A549 (cell line): ENCODE measurements around the gene PRTFDC1. TPM values are rescaled to one million over a fixed set of nuclear protein-coding genes. Genes with fewer than 3 reads are reported as not detected.
A peak's percentile ranks its signal among the peaks of the same experiment; 100 is the strongest.

Experiments used
- ATAC-seq, 2 experiments: fragments of 200-7000 bp in 1 of 2; fragments of >200 bp in 1 of 2; cut with Nextera tagmentation in 1 of 2; cut with Tn5 transposase in 1 of 2; 3 replicates each; pipeline versions ENCODE4 v1.8.0 to v1.9.1; 2018 to 2020; ENCODE audit warnings: mild to moderate bottlenecking in 1 of 2, moderate library complexity in 1 of 2
- CTCF ChIA-PET: fragments of 300-600 bp; sonication (Branson Sonifier 250); formaldehyde crosslinking; extraction: SDS; loops from one replicate; lab custom pipeline; 2021; ENCODE audit warnings: antibody characterized with exemption, inconsistent platforms; lab: Yijun Ruan, JAX
- POLR2A ChIA-PET: fragments of 350-600 bp; formaldehyde crosslinking; extraction: SDS; loops from one replicate; lab custom pipeline; 2021; ENCODE audit warnings: antibody characterized with exemption, inconsistent platforms; lab: Yijun Ruan, JAX
- DNase-seq, 2 experiments: peaks; one replicate each; pipeline versions ENCODE4 v3.0.0 to v3.0.0-alpha.2; 2011 to 2016; ENCODE audit warnings: low read depth in 1 of 2, low spot score in 1 of 2
- FAIRE-seq: peaks from 2 replicates; lab custom pipeline; 2011; peaks lifted over from hg19 to GRCh38; lab: Jason Lieb, UNC
- H3K27ac ChIP-seq, 2 experiments: fragments of >200 bp; sonication (Bioruptor Twin); formaldehyde crosslinking; 3 replicates each; pipeline ENCODE4 v1.5.1; 2016 to 2017
- H3K4me1 ChIP-seq: fragments of >200 bp; sonication (Bioruptor Twin); formaldehyde crosslinking; 3 replicates; pipeline ENCODE4 v1.6.1; 2016
- H3K4me2 ChIP-seq: fragments of >200 bp; sonication (Bioruptor Twin); formaldehyde crosslinking; 3 replicates; pipeline ENCODE4 v1.6.1; 2016
- H3K4me3 ChIP-seq: fragments of >200 bp; sonication (Bioruptor Twin); formaldehyde crosslinking; 3 replicates; pipeline ENCODE4 v1.5.1; 2016
- H3K9me3 ChIP-seq: fragments of >200 bp; sonication (Bioruptor Twin); formaldehyde crosslinking; 3 replicates; pipeline ENCODE4 v1.6.1; 2016
- BCL3 ChIP-seq: fragments of >200 bp; sonication (Bioruptor Twin); formaldehyde crosslinking; IDR thresholded peaks from 3 replicates; pipeline ENCODE4 v1.6.1; 2016
- CBX2 ChIP-seq: fragments of 200-600 bp; sonication (generic); IDR thresholded peaks from 2 replicates; pipeline ENCODE4 v1.6.1; 2016; ENCODE audit warnings: low read depth, mild to moderate bottlenecking, borderline replicate concordance
- CBX8 ChIP-seq: fragments of 200-600 bp; sonication (generic); IDR thresholded peaks from 2 replicates; pipeline ENCODE4 v1.6.1; 2016
- CEBPB ChIP-seq, 2 experiments: fragments of >200 bp in 1 of 2; sonication (Bioruptor Twin) in 1 of 2; formaldehyde crosslinking in 1 of 2; IDR thresholded peaks; 2 replicates each; pipeline ENCODE4 v1.6.1; 2012 to 2016
- CHD4 ChIP-seq: fragments of 200-600 bp; sonication (generic); IDR thresholded peaks from 2 replicates; pipeline ENCODE4 v1.6.1; 2016; ENCODE audit warnings: antibody characterized with exemption, mild to moderate bottlenecking, borderline replicate concordance
- E2F6 ChIP-seq: IDR thresholded peaks from 2 replicates; pipeline ENCODE4 v1.6.1; 2012; ENCODE audit warnings: low read depth, borderline replicate concordance
- EP300 ChIP-seq, 2 experiments: fragments of >200 bp; sonication (Bioruptor Twin); formaldehyde crosslinking; IDR thresholded peaks; 2 replicates in 1 of 2; 3 replicates in 1 of 2; pipeline ENCODE4 v1.6.1; 2016 to 2017
- ESRRA ChIP-seq: fragments of 150-350 bp; IDR thresholded peaks from 2 replicates; pipeline ENCODE4 v1.6.1; 2014; ENCODE audit warnings: mild to moderate bottlenecking, low read length, borderline replicate concordance
- FOSB ChIP-seq: fragments of 250-450 bp; sonication (Bioruptor Pico); IDR thresholded peaks from 2 replicates; pipeline ENCODE4 v1.5.0; 2020; ENCODE audit warnings: mild to moderate bottlenecking, moderate library complexity
- FOSL2 ChIP-seq, 2 experiments: fragments of 450-650 bp in 1 of 2; fragments of >200 bp in 1 of 2; sonication (Bioruptor Twin) in 1 of 2; formaldehyde crosslinking; IDR thresholded peaks; 2 replicates each; pipeline versions ENCODE4 v1.5.0 to v1.6.1; 2016 to 2020; ENCODE audit warnings: mild to moderate bottlenecking in 1 of 2, moderate library complexity in 1 of 2
- FOXS1 ChIP-seq: fragments of 250-450 bp; sonication (Bioruptor Pico); IDR thresholded peaks from 2 replicates; pipeline ENCODE4 v1.5.0; 2020; ENCODE audit warnings: mild to moderate bottlenecking, moderate library complexity
- GATA3 ChIP-seq: IDR thresholded peaks from 2 replicates; pipeline ENCODE4 v1.6.1; 2012; ENCODE audit warnings: borderline replicate concordance
- HOXA7 ChIP-seq: fragments of 250-450 bp; sonication (Bioruptor Pico); IDR thresholded peaks from 2 replicates; pipeline ENCODE4 v1.5.0; 2020; ENCODE audit warnings: mild to moderate bottlenecking, moderate library complexity
- HOXB13 ChIP-seq: fragments of 250-450 bp; sonication (Bioruptor Pico); IDR thresholded peaks from 2 replicates; pipeline ENCODE4 v1.5.0; 2020; ENCODE audit warnings: low read depth, mild to moderate bottlenecking, moderate library complexity
- JUN ChIP-seq, 2 experiments: fragments of >200 bp; sonication (Bioruptor Twin); formaldehyde crosslinking; IDR thresholded peaks; 2 replicates in 1 of 2; 3 replicates in 1 of 2; pipeline ENCODE4 v1.6.1; 2016 to 2017
- JUNB ChIP-seq: fragments of >200 bp; sonication (Bioruptor Twin); formaldehyde crosslinking; IDR thresholded peaks from 2 replicates; pipeline ENCODE4 v1.6.1; 2016
- MAX ChIP-seq: IDR thresholded peaks from 2 replicates; pipeline ENCODE4 v1.6.1; 2012
- MAZ ChIP-seq: fragments of 150-350 bp; IDR thresholded peaks from 2 replicates; pipeline ENCODE4 v1.6.1; 2014; ENCODE audit warnings: antibody characterized with exemption, low read depth, low read length, borderline replicate concordance
- NR3C1 ChIP-seq: fragments of >200 bp; sonication (Bioruptor Twin); formaldehyde crosslinking; IDR thresholded peaks from 3 replicates; pipeline ENCODE4 v1.6.1; 2017
- POLR2A ChIP-seq: IDR thresholded peaks from 2 replicates; pipeline ENCODE4 v1.6.1; 2012; ENCODE audit warnings: mild to moderate bottlenecking, low read length
- RCOR1 ChIP-seq: fragments of 150-350 bp; IDR thresholded peaks from 2 replicates; pipeline ENCODE4 v1.6.1; 2014; ENCODE audit warnings: antibody characterized with exemption, low read length, low read depth
- REST ChIP-seq: fragments of 200-600 bp; sonication (generic); IDR thresholded peaks from 2 replicates; pipeline ENCODE4 v1.6.1; 2016; ENCODE audit warnings: antibody characterized with exemption, mild to moderate bottlenecking, moderate library complexity
- TP53 ChIP-seq: fragments of 250-450 bp; sonication (Bioruptor Pico); IDR thresholded peaks from 2 replicates; pipeline ENCODE4 v1.5.0; 2021; ENCODE audit warnings: mild to moderate bottlenecking, moderate library complexity
- ZC3H11A ChIP-seq: fragments of 450-650 bp; IDR thresholded peaks from 2 replicates; pipeline ENCODE4 v1.6.1; 2014; ENCODE audit warnings: antibody characterized with exemption, mild to moderate bottlenecking
- ZFP36 ChIP-seq: fragments of 450-650 bp; IDR thresholded peaks from 2 replicates; pipeline ENCODE4 v1.6.1; 2014; ENCODE audit warnings: borderline replicate concordance; ENCODE audit not compliant: partially characterized antibody
- ZSCAN20 ChIP-seq: fragments of 250-450 bp; sonication (Bioruptor Pico); IDR thresholded peaks from 2 replicates; pipeline ENCODE4 v1.8.0; 2022; ENCODE audit warnings: mild to moderate bottlenecking, moderate library complexity
- WGBS: methylation state at CpG from one replicate; pipeline ENCODE4 v1.1.6; 2017; ENCODE audit errors: missing lambda C conversion rate; 5-methylcytosine and 5-hydroxymethylcytosine counted together
- polyA plus RNA-seq, 4 experiments: library from polyadenylated mRNA; depleted of rRNA in 3 of 4; stranded (reverse); fragments of >200 nt; fragmentation: RNase III in 1 of 4; extraction: RNeasy Plus Mini Kit Qiagen cat#74134 plus additional on column Dnase treatment in 1 of 4; gene quantifications; 2 replicates in 3 of 4; 3 replicates in 1 of 4; pipeline ENCODE4 v1.2.3, GENCODE V29; 2011 to 2017
- TF ChIP-seq, protein P1 (sequence below): fragments of 250-450 bp; sonication (Bioruptor Pico); IDR thresholded peaks from 2 replicates; pipeline ENCODE4 v1.5.0; 2021; ENCODE audit warnings: mild to moderate bottlenecking, moderate library complexity, borderline replicate concordance
- TF ChIP-seq, protein P2 (sequence below): fragments of 150-350 bp; IDR thresholded peaks from 2 replicates; pipeline ENCODE4 v1.6.1; 2014; ENCODE audit warnings: low read depth, mild to moderate bottlenecking, low read length
- TF ChIP-seq, protein P3 (sequence below): fragments of 450-650 bp; IDR thresholded peaks from 2 replicates; pipeline ENCODE4 v1.6.1; 2014; ENCODE audit warnings: antibody characterized with exemption

The PRTFDC1 gene
- polyA plus RNA-seq, 2 of the 4 experiments (the other 2 are of a cell fraction), result 35.6 to 39.2 TPM

- no peak for FAIRE-seq
- CTCF ChIA-PET, result no interaction called here
- no peak for DNase-seq
- H3K4me3 ChIP-seq, result no peak overlapping the region
- 0 out of 3 replicates have a peak overlapping the region, but pooled peaks have one; percentile 25 for H3K4me2 ChIP-seq
- H3K4me1 ChIP-seq, result peaks cover 15% of the 10 kb centered on the region
- POLR2A ChIA-PET, result no interaction called here
- WGBS, result 84% methylated on average over 3 of the region's 3 CpGs
- TF ChIP-seq CBX8, result no peak
- TF ChIP-seq FOSB (CRISPR knock-in tag), result no peak
- TF ChIP-seq FOXS1 (CRISPR knock-in tag), result no peak
- TF ChIP-seq JUN (IDR thresholded peaks at IDR 0.05), result no peak
- no peak for TF ChIP-seq HOXA7
- TF ChIP-seq TP53 (CRISPR knock-in tag), result no peak
- no peak for TF ChIP-seq ZFP36
- no peak for TF ChIP-seq GATA3
- TF ChIP-seq CBX2, result no peak
- TF ChIP-seq JUNB, result no peak
- TF ChIP-seq BCL3, result no peak
- TF ChIP-seq FOSL2 (IDR thresholded peaks at IDR 0.05), result no peak
- no peak for TF ChIP-seq FOSL2 (CRISPR knock-in tag; IDR thresholded peaks at IDR 0.05)
- no peak for TF ChIP-seq RCOR1
- no peak for TF ChIP-seq CHD4
- H3K27ac ChIP-seq, result peak overlapping the region in 1 of 2 experiments; percentile 67; a peak in 2 of 6 replicates
- H3K9me3 ChIP-seq, result 0 out of 3 replicates have a peak, but pooled peaks cover 2% of the 10 kb centered on the region
- ATAC-seq, result no peak
Measured at GRCh38 chr10:24872790-24873182, 79.6 kb downstream of the PRTFDC1 start.

DNA sequence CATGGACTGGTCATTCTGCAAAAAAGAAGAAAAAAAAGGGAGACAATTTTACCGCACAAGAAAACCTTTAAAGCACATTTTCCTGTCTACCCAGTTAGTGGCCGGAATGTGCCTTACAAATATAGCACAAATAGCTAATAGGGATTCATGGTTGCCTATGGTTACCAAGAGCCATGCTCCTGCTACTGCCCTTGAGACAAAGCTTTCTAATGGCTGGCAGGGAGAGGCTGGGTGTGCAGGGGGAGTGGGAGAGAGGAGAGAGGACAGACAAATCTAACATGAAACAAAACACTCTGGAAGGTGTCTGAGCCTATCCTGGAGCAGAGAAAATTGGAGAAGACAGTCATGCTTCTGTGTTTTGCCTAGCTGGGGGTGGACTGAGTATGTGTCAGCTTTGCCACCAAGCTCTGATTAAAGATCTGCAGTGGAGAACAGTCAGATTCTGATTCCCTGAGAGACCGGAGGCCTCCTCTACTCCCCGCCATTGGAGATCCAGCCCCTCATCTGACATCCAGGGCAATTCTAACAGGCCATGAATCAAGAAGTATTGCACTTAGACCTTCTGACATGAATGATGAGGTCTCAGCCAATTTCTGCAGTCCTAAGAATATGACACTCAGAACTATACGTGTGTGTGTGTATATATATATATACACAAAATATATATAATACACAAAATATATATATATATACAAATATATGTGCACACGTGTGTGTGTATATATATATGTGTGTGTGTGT lies 80.2 kb downstream of the PRTFDC1 start:
- POLR2A ChIA-PET, result no interaction called here
- peaks cover 19% of the 10 kb centered on the region for H3K4me1 ChIP-seq
- 92% methylated on average over 6 of the region's 6 CpGs for WGBS
- CTCF ChIA-PET, result interaction anchor here (1.0 kb wide), 1 partner anchor 13 kb away, joined by 4 read pairs; no protein-coding TSS in a partner anchor
- 0 out of 3 replicates have a peak, but pooled peaks cover 2% of the 10 kb centered on the region for H3K9me3 ChIP-seq
- DNase-seq, result no peak
- H3K4me2 ChIP-seq, result no peak overlapping the region
- peak overlapping the region in 1 of 2 experiments; percentile 44; a peak in 1 of 6 replicates for H3K27ac ChIP-seq
- ATAC-seq, result peak; percentile 19 to 36; a peak in 1 of 6 replicates
- H3K4me3 ChIP-seq, result no peak overlapping the region
- no peak for FAIRE-seq
- TF ChIP-seq ZSCAN20 (CRISPR knock-in tag), result no peak
- TF ChIP-seq MAX, result no peak
- TF ChIP-seq, protein P1, sequence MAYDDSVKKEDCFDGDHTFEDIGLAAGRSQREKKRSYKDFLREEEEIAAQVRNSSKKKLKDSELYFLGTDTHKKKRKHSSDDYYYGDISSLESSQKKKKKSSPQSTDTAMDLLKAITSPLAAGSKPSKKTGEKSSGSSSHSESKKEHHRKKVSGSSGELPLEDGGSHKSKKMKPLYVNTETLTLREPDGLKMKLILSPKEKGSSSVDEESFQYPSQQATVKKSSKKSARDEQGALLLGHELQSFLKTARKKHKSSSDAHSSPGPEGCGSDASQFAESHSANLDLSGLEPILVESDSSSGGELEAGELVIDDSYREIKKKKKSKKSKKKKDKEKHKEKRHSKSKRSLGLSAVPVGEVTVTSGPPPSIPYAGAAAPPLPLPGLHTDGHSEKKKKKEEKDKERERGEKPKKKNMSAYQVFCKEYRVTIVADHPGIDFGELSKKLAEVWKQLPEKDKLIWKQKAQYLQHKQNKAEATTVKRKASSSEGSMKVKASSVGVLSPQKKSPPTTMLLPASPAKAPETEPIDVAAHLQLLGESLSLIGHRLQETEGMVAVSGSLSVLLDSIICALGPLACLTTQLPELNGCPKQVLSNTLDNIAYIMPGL, result no peak
- TF ChIP-seq MAZ, result no peak
- TF ChIP-seq, protein P2, sequence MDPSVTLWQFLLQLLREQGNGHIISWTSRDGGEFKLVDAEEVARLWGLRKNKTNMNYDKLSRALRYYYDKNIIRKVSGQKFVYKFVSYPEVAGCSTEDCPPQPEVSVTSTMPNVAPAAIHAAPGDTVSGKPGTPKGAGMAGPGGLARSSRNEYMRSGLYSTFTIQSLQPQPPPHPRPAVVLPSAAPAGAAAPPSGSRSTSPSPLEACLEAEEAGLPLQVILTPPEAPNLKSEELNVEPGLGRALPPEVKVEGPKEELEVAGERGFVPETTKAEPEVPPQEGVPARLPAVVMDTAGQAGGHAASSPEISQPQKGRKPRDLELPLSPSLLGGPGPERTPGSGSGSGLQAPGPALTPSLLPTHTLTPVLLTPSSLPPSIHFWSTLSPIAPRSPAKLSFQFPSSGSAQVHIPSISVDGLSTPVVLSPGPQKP, result no peak
- no peak for TF ChIP-seq POLR2A
- no peak for TF ChIP-seq CEBPB (IDR thresholded peaks at IDR 0.05)
- TF ChIP-seq E2F6, result no peak
- TF ChIP-seq ZC3H11A, result no peak
- no peak for TF ChIP-seq ESRRA
- no peak for TF ChIP-seq EP300 (IDR thresholded peaks at IDR 0.05)
- no peak for TF ChIP-seq HOXB13 (CRISPR knock-in tag)
- TF ChIP-seq NR3C1, result no peak
- TF ChIP-seq JUN (IDR thresholded peaks at IDR 0.05), result no peak
- no peak for TF ChIP-seq CBX8
- TF ChIP-seq, protein P3, sequence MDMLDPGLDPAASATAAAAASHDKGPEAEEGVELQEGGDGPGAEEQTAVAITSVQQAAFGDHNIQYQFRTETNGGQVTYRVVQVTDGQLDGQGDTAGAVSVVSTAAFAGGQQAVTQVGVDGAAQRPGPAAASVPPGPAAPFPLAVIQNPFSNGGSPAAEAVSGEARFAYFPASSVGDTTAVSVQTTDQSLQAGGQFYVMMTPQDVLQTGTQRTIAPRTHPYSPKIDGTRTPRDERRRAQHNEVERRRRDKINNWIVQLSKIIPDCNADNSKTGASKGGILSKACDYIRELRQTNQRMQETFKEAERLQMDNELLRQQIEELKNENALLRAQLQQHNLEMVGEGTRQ, result no peak
- TF ChIP-seq REST, result no peak
